H1 (cell line): ENCODE results near the gene CS. TPM values are rescaled to one million over a fixed set of nuclear protein-coding genes. Genes with fewer than 3 reads are reported as not detected.

ENCODE experiments used
- CTCF ChIA-PET: fragments of 300-600 bp; sonication (Branson Sonifier 250); formaldehyde crosslinking; loops from one replicate; lab custom pipeline; 2021; ENCODE audit not compliant: partially characterized antibody; lab: Charles Lee
- POLR2A ChIA-PET: fragments of 300-600 bp; sonication (Branson Sonifier 250); formaldehyde crosslinking; loops from one replicate; lab custom pipeline; 2021; ENCODE audit warnings: inconsistent platforms; ENCODE audit not compliant: partially characterized antibody; lab: Charles Lee
- DNase-seq, 2 experiments: peaks; one replicate each; pipeline versions ENCODE4 v3.0.0 to v3.0.0-alpha.2; 2010 to 2022; ENCODE audit warnings: low spot score in 2 of 2, low read depth in 1 of 2, mixed read lengths in 1 of 2
- FAIRE-seq: peaks from 2 replicates; lab custom pipeline; 2011; peaks lifted over from hg19 to GRCh38; lab: Jason Lieb, UNC
- H2AFZ ChIP-seq: 2 replicates; pipeline ENCODE4 v1.8.1; 2012; ENCODE audit warnings: low read length, inconsistent platforms
- H2AK5ac ChIP-seq: 2 replicates; pipeline ENCODE4 v1.6.1; 2013; ENCODE audit warnings: low read depth, low read length
- H2BK120ac ChIP-seq: replicated peaks from 2 replicates; pipeline ENCODE3; 2013; ENCODE audit warnings: low read depth, low read length, inconsistent platforms
- H2BK12ac ChIP-seq: 2 replicates; pipeline ENCODE4 v1.6.1; 2013; ENCODE audit warnings: low read depth, low read length
- H2BK15ac ChIP-seq: 2 replicates; pipeline ENCODE4 v1.6.1; 2013; ENCODE audit warnings: low read length
- H2BK20ac ChIP-seq: 2 replicates; pipeline ENCODE4 v1.6.1; 2013; ENCODE audit warnings: low read length
- H2BK5ac ChIP-seq: 2 replicates; pipeline ENCODE4 v1.6.1; 2013; ENCODE audit warnings: low read depth, low read length
- H3K14ac ChIP-seq: 2 replicates; pipeline ENCODE4 v1.6.1; 2013; ENCODE audit warnings: inconsistent platforms; ENCODE audit not compliant: insufficient read length
- H3K18ac ChIP-seq: 2 replicates; pipeline ENCODE4 v1.6.1; 2013; ENCODE audit warnings: low read length; ENCODE audit errors: extremely low read depth
- H3K23ac ChIP-seq: 2 replicates; pipeline ENCODE4 v1.6.1; 2013; ENCODE audit warnings: inconsistent platforms; ENCODE audit not compliant: insufficient read length
- H3K23me2 ChIP-seq: 2 replicates; pipeline ENCODE4 v1.6.1; 2013; ENCODE audit warnings: low read depth, low read length
- H3K27ac ChIP-seq: 2 replicates; pipeline ENCODE4 v1.6.1; 2011; ENCODE audit warnings: low read depth, low read length, inconsistent platforms
- H3K27me3 ChIP-seq, 4 experiments: replicated peaks in 1 of 4; 1 replicate in 1 of 4; 2 replicates in 3 of 4; pipeline versions ENCODE4 v1.6.1 to v1.8.1; 2011 to 2013; ENCODE audit warnings: low read length in 3 of 4, mild to moderate bottlenecking in 3 of 4, inconsistent platforms in 2 of 4, mixed read lengths in 2 of 4, moderate library complexity in 1 of 4; ENCODE audit not compliant: control insufficient read depth in 3 of 4, insufficient read depth in 3 of 4; ENCODE audit errors: extremely low read depth in 1 of 4
- H3K36me3 ChIP-seq, 4 experiments: 2 replicates each; pipeline versions ENCODE4 v1.6.1 to v1.8.1; 2011 to 2013; ENCODE audit warnings: mild to moderate bottlenecking in 4 of 4, low read length in 3 of 4, moderate library complexity in 2 of 4, control low read depth in 1 of 4, inconsistent platforms in 1 of 4; ENCODE audit not compliant: insufficient read depth in 4 of 4, control insufficient read depth in 2 of 4
- H3K4ac ChIP-seq: replicated peaks from 2 replicates; pipeline ENCODE3; 2013; ENCODE audit warnings: low read length, low read depth, mixed read lengths, inconsistent platforms; ENCODE audit not compliant: insufficient read length
- H3K4me1 ChIP-seq, 4 experiments: replicated peaks in 1 of 4; 1 replicate in 1 of 4; 2 replicates in 3 of 4; pipeline versions ENCODE4 v1.6.1 to v1.8.1; 2011 to 2013; ENCODE audit warnings: low read length in 3 of 4, inconsistent platforms in 2 of 4, mixed read lengths in 1 of 4; ENCODE audit not compliant: insufficient read depth in 4 of 4, control insufficient read depth in 3 of 4
- H3K4me2 ChIP-seq, 2 experiments: 2 replicates each; pipeline versions ENCODE4 v1.6.1 to v1.8.1; 2011 to 2013; ENCODE audit warnings: low read depth in 2 of 2, low read length in 2 of 2, control low read depth in 1 of 2, inconsistent platforms in 1 of 2, mild to moderate bottlenecking in 1 of 2; ENCODE audit not compliant: insufficient read depth in 1 of 2
- H3K4me3 ChIP-seq, 4 experiments: fragments of 200-600, 300-600 bp in 1 of 4; sonication (generic), shearing (Covaris generic), sonication (Bioruptor Twin) in 1 of 4; 2 replicates each; pipeline versions ENCODE4 v1.5.1 to v1.8.1; 2011 to 2016; ENCODE audit warnings: low read length in 4 of 4, low read depth in 3 of 4, control low read depth in 2 of 4, inconsistent platforms in 2 of 4, mild to moderate bottlenecking in 2 of 4, mixed read lengths in 1 of 4, moderate library complexity in 1 of 4; ENCODE audit not compliant: insufficient read depth in 2 of 4; ENCODE audit errors: extremely low read depth in 1 of 4
- H3K56ac ChIP-seq: replicated peaks from 2 replicates; pipeline ENCODE3; 2013; ENCODE audit warnings: low read depth, mild to moderate bottlenecking, mixed read lengths, low read length, inconsistent platforms; ENCODE audit not compliant: insufficient read length
- H3K79me1 ChIP-seq: 2 replicates; pipeline ENCODE4 v1.6.1; 2013; ENCODE audit warnings: low read depth, low read length, control low read depth
- H3K79me2 ChIP-seq, 2 experiments: 2 replicates each; pipeline versions ENCODE4 v1.6.1 to v1.8.1; 2012 to 2013; ENCODE audit warnings: low read length in 2 of 2, mild to moderate bottlenecking in 2 of 2, inconsistent platforms in 1 of 2; ENCODE audit not compliant: insufficient read depth in 2 of 2, control insufficient read depth in 1 of 2
- H3K9ac ChIP-seq, 4 experiments: replicated peaks in 1 of 4; 1 replicate in 1 of 4; 2 replicates in 3 of 4; pipeline versions ENCODE4 v1.6.1 to v1.8.1; 2011 to 2013; ENCODE audit warnings: low read depth in 3 of 4, low read length in 3 of 4, control low read depth in 2 of 4, mild to moderate bottlenecking in 2 of 4, moderate library complexity in 2 of 4, inconsistent platforms in 1 of 4; ENCODE audit errors: extremely low read depth in 1 of 4
- H3K9me3 ChIP-seq, 2 experiments: 2 replicates each; pipeline versions ENCODE4 v1.6.1 to v1.8.1; 2012 to 2013; ENCODE audit warnings: mild to moderate bottlenecking in 2 of 2, moderate library complexity in 2 of 2, control low read depth in 1 of 2, inconsistent platforms in 1 of 2, low read depth in 1 of 2, low read length in 1 of 2, mixed read lengths in 1 of 2; ENCODE audit not compliant: insufficient read depth in 2 of 2
- H4K20me1 ChIP-seq, 2 experiments: replicated peaks in 1 of 2; 2 replicates each; pipeline versions ENCODE3 to v1.8.1; 2011 to 2013; ENCODE audit warnings: inconsistent platforms in 2 of 2, low read length in 2 of 2, mild to moderate bottlenecking in 1 of 2; ENCODE audit not compliant: insufficient read depth in 2 of 2, control insufficient read depth in 1 of 2
- H4K5ac ChIP-seq: 2 replicates; pipeline ENCODE4 v1.6.1; 2013; ENCODE audit warnings: low read length, low read depth, mixed read lengths, inconsistent platforms; ENCODE audit not compliant: insufficient read length
- H4K8ac ChIP-seq: 2 replicates; pipeline ENCODE4 v1.8.0; 2013; ENCODE audit warnings: mild to moderate bottlenecking, moderate library complexity, low read length, inconsistent platforms; ENCODE audit not compliant: insufficient read depth; ENCODE audit errors: extremely low read depth
- H4K91ac ChIP-seq: replicated peaks from 2 replicates; pipeline ENCODE3; 2013; ENCODE audit warnings: low read length, mixed read lengths, inconsistent platforms; ENCODE audit not compliant: insufficient read length
- GABPA ChIP-seq: IDR thresholded peaks from 2 replicates; pipeline ENCODE4 v1.6.1; 2011; ENCODE audit warnings: mild to moderate bottlenecking, low read length, moderate library complexity, borderline replicate concordance; ENCODE audit not compliant: insufficient read depth
- HDAC2 ChIP-seq, 2 experiments: fragments of 300-600 bp in 1 of 2; sonication (generic) in 1 of 2; IDR thresholded peaks; 2 replicates each; pipeline ENCODE4 v1.6.1; 2011 to 2012; ENCODE audit warnings: low read depth in 2 of 2, low read length in 2 of 2, mild to moderate bottlenecking in 2 of 2, moderate library complexity in 2 of 2, borderline replicate concordance in 1 of 2, inconsistent platforms in 1 of 2
- RBBP5 ChIP-seq: IDR thresholded peaks from 2 replicates; pipeline ENCODE4 v1.7.1; 2012; ENCODE audit warnings: low read depth, mild to moderate bottlenecking, inconsistent platforms, low read length, moderate library complexity, borderline replicate concordance
- RXRA ChIP-seq: IDR thresholded peaks from 2 replicates; pipeline ENCODE4 v1.6.1; 2011; ENCODE audit warnings: low read depth, mild to moderate bottlenecking, low read length, moderate library complexity; ENCODE audit not compliant: insufficient read depth
- SIN3A ChIP-seq, 2 experiments: IDR thresholded peaks in 1 of 2; conservative IDR thresholded peaks in 1 of 2; 2 replicates each; pipeline ENCODE4 v1.6.1; 2011 to 2012; ENCODE audit warnings: low read length in 2 of 2, improper control_type of control experiment in 1 of 2, low read depth in 1 of 2, mild to moderate bottlenecking in 1 of 2
- YY1 ChIP-seq: IDR thresholded peaks from 2 replicates; pipeline ENCODE4 v1.6.1; 2011; ENCODE audit warnings: low read depth, mild to moderate bottlenecking, low read length
- ZNF274 ChIP-seq: IDR thresholded peaks from 2 replicates; pipeline ENCODE4 v1.7.0; 2012; ENCODE audit warnings: low read length, borderline replicate concordance; ENCODE audit errors: extremely low read depth
- WGBS, 2 experiments: shearing (Covaris generic) in 1 of 2; methylation state at CpG; one replicate each; pipeline versions ENCODE4 v1.1.6 to v1.1.7; 2013 to 2015; ENCODE audit warnings: low lambda C conversion rate in 2 of 2, mixed read lengths in 2 of 2, inconsistent platforms in 1 of 2, low coverage in 1 of 2, missing lambda C conversion rate in 1 of 2; ENCODE audit not compliant: insufficient replicate concordance in 2 of 2, insufficient coverage in 1 of 2, insufficient read length in 1 of 2; ENCODE audit errors: extremely low coverage in 1 of 2, missing lambda C conversion rate in 1 of 2; 5-methylcytosine and 5-hydroxymethylcytosine counted together
- polyA plus RNA-seq, 7 experiments: library from polyadenylated mRNA; depleted of rRNA in 3 of 7; stranded (reverse) in 5 of 7; unstranded in 2 of 7; fragments of >200 nt in 5 of 7; fragments of 200-250 nt in 2 of 7; gene quantifications; 1 replicate in 5 of 7; 2 replicates in 1 of 7; 4 replicates in 1 of 7; pipeline versions ENCODE4 v1.2.1 to v1.2.3, GENCODE V29; 2011 to 2013; ENCODE audit warnings: missing spikeins in 2 of 7, mixed read lengths in 2 of 7
- total RNA-seq: library from RNA; stranded (reverse); fragmentation: NEBNext Ultra II Directional; extraction: Animal tissue kit (Norgen Biotek cat#: 25700); gene quantifications from 2 replicates; pipeline ENCODE4 v1.2.1, GENCODE V29; 2021
- TF ChIP-seq, protein P1 (sequence below): IDR thresholded peaks from 2 replicates; pipeline ENCODE4 v1.6.1; 2011; ENCODE audit warnings: low read length, improper control_type of control experiment

Gene CS
- total and polyA plus RNA-seq, 2 of the 8 experiments (the other 6 are each of a cell fraction or from before 2014, with no cell fraction given), result 96.6 to 238 TPM

- peaks cover 0 to 8% of the 10 kb centered on the region in 2 experiments; a peak in 1 of 4 replicates for H3K79me2 ChIP-seq
- POLR2A ChIA-PET, result interaction anchor here (0.8 to 3.8 kb wide), 29 partner anchors 9 to 210 kb away, joined by 3 to 41 read pairs (median 5); partner anchors contain the start of genes CNPY2, COQ10A, CS and ERBB3
- H2AFZ ChIP-seq, result peak overlapping the region; percentile 29; the same call in 1 of the 2 replicates
- WGBS, 2 experiments, result 2% methylated on average over 21 of the region's 27 CpGs; no CpG with 5 or more reads in 1 of the 2 experiments
- H2BK5ac ChIP-seq, result peak overlapping the region; percentile 79
- no peak overlapping the region for H3K23ac ChIP-seq
- no peak overlapping the region for H2BK20ac ChIP-seq
- FAIRE-seq, result no peak
- peak overlapping the region; percentile 63; the same call in 1 of the 2 replicates for H3K18ac ChIP-seq
- peaks cover 7% of the 10 kb centered on the region for H3K79me1 ChIP-seq
- peaks cover 5 to 9% of the 10 kb centered on the region in 2 experiments for H4K20me1 ChIP-seq
- H3K9ac ChIP-seq, result peak overlapping the region in 3 of 4 experiments; percentile 54 to 60 (median 58); a peak in 5 of 7 replicates
- peak in 1 of 2 experiments; percentile 80 for DNase-seq
- H3K4me2 ChIP-seq, result peak overlapping the region; percentile 83 to 89
- peak overlapping the region; percentile 62 for H3K56ac ChIP-seq
- H2AK5ac ChIP-seq, result no peak overlapping the region
- no peak overlapping the region for H4K91ac ChIP-seq
- H2BK120ac ChIP-seq, result no peak overlapping the region
- no peaks in the 10 kb centered on the region for H3K27me3 ChIP-seq
- H3K36me3 ChIP-seq, result peaks cover 18 to 38% (median 23%) of the 10 kb centered on the region in 4 experiments
- no peak overlapping the region for H3K14ac ChIP-seq
- H3K4me3 ChIP-seq, result peak overlapping the region; percentile 60 to 96 (median 88)
- peak overlapping the region; percentile 63 for H3K4ac ChIP-seq
- no peak overlapping the region for H3K27ac ChIP-seq
- no peak overlapping the region; the same call in 1 of the 2 replicates for H4K8ac ChIP-seq
- peak overlapping the region; percentile 46; the same call in 1 of the 2 replicates for H2BK15ac ChIP-seq
- no peak overlapping the region for H2BK12ac ChIP-seq
- H4K5ac ChIP-seq, result peak overlapping the region; percentile 78
- CTCF ChIA-PET, result interaction anchor here (0.8 to 6.4 kb wide), 23 partner anchors 9 to 1502 kb away, joined by 3 to 47 read pairs (median 6); partner anchors contain the start of genes COQ10A, RNF41 and SMARCC2
- peaks cover 8 to 17% (median 13%) of the 10 kb centered on the region in 4 experiments for H3K4me1 ChIP-seq
- H3K9me3 ChIP-seq, result no peaks in the 10 kb centered on the region
- H3K23me2 ChIP-seq, result peaks cover 11% of the 10 kb centered on the region; the same call in 1 of the 2 replicates
- TF ChIP-seq RXRA, result no peak
- no peak for TF ChIP-seq GABPA
- peak; percentile 32 to 82; a peak in 2 of 4 replicates for TF ChIP-seq SIN3A (conservative IDR thresholded peaks at IDR 0.05 in 1 of 2, IDR thresholded peaks at IDR 0.05 in 1 of 2; ENCODE audit: low read depth in 1 of 2, low read length in 2 of 2)
- TF ChIP-seq, protein P1, sequence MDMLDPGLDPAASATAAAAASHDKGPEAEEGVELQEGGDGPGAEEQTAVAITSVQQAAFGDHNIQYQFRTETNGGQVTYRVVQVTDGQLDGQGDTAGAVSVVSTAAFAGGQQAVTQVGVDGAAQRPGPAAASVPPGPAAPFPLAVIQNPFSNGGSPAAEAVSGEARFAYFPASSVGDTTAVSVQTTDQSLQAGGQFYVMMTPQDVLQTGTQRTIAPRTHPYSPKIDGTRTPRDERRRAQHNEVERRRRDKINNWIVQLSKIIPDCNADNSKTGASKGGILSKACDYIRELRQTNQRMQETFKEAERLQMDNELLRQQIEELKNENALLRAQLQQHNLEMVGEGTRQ, result 0 out of 2 replicates have a peak, but pooled peaks have one; percentile 1
- TF ChIP-seq HDAC2 (IDR thresholded peaks at IDR 0.05; ENCODE audit: borderline replicate concordance in 1 of 2, low read depth in 2 of 2, low read length in 2 of 2), result peak in 1 of 2 experiments; percentile 40; a peak in 1 of 4 replicates
- TF ChIP-seq RBBP5, result no peak; the same call in 1 of the 2 replicates
- TF ChIP-seq ZNF274, result no peak
- 0 out of 2 replicates have a peak, but pooled peaks have one; percentile 19 for TF ChIP-seq YY1
Observed at GRCh38 chr12:56257491-56258067, 42.6 kb downstream of the CS start.
